Measurements from ENCODE around the gene GRIK2.

The GRIK2 gene

DNA sequence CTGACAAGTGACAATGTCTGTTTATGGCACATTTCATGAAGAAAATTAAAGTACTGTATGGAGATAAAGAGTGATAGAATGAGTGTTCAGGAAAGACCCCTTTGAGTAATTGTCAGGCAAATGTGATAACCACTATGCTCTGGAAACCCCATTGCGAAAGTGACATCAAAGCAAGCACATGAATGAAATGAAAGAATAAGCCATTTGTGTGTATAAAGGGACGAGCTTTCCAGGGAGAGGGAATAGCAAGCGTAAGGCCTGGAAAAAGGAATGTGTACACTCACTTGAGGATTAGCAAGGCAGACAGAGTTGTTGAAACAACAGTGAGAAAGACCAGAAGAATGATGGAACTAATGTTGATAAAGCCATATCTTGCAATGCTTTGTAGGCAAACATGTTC, 490.0 kb downstream of the GRIK2 start:
- DNase-seq (ENCODE audit: low read depth), result no peak

DNA sequence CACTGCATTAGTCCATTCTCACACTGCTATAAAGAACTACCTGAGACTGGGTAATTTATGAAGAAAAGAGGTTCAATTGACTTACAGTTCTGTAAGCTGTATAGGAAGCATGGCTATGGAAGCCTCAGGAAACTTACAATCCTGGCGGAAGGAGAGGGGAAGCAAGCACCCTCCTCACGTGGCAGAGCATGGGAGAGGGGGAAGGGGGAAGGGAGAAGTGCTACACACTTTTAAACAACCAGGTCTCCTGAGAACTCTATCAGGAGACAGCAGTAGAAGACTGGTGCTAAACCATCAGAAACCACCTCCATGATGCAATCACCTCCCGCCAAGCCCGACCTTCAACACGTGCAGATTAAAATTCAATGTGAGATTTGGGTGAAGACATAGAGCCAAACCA, 494.0 kb downstream of the GRIK2 start:
- no peak for DNase-seq (ENCODE audit: low read depth)

DNA sequence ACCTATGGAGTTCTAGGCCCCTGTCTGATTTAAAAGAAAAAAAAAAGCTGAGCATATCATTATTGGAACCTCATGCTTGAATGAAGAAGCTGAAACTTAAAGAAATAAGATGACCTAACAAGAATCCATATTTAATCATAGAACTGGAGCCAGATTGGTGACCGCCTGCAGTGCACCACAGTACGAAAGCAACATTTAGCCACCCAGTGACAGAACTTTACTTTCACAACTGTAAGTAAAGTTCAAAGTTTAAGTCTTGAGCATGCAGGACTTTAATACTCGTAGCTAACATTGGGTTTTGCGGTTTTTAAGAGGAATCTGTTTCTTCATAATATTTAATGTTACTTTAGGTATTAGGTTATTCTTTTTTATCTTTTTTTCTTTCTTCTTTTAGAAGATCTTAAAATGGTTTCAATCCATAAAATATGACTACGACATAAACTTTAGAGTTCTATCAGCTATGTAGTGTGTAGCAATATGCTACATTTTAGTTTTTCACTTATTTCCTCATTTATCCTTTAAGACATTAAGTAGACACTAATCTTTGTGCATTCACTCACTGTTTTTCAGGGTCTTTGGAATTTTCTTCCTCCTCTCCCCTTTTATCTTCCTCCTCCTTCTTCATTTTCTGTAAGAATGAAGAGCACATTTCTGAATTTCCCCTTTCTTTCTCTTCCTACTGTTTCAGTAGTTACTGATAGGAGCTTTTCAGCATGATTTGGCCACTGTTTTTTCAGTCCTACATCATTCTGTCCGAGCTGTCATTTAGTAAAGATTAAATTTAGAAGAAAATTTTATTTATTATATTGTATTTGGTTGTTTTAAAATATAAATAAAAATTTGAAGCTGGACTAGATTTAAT, 514.1 kb downstream of the GRIK2 start:
- DNase-seq (ENCODE audit: low read depth), result no peak

DNA sequence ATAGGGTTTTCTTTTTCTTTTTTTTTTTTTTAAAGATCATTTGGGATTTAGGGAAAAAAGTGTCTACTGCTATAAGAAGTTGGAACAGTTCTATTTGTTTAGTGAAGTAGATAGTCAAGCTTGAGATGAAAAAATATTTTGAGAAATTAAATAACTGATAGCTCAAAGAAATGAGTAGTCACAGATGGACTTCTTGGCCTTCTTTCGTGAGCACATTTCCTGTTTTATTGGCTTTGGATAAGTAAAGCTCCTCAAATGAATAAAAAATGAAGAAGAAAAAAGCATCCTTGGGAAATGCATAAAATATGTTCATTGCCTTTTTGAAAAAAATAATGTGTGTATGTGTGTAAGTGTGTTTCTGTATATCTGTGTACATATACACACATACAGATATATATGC, 515.9 kb downstream of the GRIK2 start:
- no peak for DNase-seq (ENCODE audit: low read depth)

DNA sequence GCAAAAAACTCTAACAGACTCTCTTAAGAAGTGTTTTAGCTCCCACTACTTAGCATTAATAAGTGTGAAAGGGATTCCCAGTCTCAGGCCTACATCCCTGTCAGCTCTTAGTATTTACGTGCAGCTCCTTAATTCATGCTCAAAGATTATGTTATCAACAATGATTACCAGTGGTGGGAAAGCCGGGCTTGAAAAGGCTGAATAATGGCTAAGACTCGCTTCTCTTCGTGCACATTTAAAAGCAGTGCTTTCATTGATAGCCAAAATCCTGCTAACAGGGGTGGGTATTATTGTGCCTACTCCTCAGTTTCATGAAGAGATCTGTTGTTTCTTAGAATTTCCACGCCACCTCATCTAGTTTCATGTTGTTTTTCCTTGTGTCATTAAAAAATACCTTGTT, 518.8 kb downstream of the GRIK2 start:
- no peak for DNase-seq (ENCODE audit: low read depth)

DNA sequence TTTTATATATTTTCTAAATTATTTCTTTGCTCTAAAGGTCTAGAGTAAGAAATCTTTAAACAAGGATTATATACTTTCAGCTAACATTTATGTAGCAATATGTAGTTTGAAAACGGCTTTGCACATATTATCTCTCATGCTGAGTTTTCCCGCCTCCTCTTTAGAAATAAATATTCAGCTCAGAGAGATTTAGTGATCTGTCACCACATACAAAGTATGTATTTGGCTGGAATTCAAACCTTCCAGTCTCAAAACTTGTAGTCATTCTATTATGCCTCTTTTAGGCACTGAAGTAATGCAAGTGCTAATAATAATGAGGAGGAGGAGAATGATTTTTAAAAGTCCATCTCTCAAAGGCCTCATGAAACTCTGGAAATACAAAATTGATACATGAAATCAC, 525.0 kb downstream of the GRIK2 start:
- no peak for DNase-seq (ENCODE audit: low read depth)

DNA sequence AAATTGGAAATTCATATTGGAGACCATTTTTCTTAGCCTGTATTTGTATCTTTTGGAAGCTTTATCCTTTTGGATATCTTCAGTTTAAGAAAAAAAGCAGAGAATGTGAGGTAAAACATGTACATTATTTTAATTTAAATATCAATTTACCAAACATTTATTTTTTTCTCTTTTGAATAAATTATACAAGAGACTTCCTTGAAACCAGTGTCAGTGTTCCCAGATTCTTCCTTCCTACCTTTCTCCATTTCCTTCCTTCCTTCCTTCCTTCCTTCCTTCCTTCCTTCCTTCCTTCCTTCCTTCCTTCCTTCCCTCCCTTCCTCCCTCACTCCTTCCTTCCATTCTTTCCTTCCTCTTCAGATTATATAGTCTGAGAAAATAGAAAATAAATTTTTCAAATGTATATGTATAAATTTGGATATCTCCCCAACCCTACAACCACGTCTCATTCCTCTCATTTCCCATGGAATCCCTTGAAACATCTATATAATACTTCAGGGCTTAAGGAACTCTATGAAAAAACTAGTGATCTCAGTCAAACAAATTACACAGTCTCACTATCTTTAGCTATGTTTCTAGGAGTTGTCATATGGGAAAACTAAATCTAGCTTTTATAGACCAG, 528.4 kb downstream of the GRIK2 start:
- no peak for DNase-seq (ENCODE audit: low read depth)

DNA sequence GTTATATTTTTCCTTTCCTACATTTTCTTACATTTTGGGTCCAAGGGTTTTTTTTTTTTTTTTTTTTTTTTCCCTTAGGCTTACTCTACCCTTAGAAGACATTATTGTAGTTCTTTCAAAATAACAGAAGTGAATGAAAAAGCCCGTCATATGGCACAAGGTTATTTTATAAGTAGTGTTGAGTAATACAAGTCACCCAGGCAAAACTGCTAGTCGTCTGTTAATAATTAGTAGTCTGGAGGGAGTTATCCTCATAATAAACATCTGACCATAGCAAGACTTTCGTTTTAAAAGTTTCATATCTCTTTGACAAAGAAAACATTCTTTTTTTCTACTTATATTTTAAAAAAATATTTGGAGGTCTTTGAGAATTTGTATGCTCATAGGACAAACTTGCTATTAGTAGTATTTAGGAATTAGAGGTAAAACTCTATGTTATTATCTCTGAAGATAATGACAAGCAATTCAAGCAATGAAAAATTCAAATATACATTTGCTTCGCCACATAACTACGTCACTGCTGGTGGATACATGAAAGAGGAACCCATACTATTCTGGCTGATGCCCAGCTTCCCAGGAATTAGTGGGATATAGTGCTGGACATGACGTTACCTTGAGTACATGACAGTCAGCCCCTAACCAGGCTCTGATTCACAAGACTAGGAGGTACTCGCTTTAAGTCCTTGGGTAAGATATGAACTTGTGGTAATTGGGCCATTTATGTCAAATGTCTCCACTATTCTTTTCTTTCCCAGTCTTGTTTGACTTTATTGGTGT, 532.8 kb downstream of the GRIK2 start:
- DNase-seq (ENCODE audit: low read depth), result no peak

DNA sequence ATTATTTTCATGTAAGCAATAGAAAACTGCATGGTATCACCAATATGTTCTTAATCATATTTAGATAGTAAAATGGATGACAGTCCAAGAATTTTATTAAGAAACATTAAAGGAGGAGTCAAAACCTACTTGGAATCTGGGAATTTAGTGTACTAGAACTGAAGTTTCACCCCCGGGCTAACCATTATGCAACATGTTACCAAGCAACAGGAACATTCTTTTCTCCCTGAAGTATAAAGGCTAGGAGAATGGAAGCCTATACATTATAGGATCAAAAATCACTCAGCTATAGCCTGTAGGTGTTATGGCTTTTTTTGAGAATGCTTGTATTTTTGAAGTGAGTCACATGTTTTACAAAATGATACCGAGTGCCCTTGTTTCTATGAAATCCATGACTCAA, 538.3 kb downstream of the GRIK2 start:
- no peak for DNase-seq (ENCODE audit: low read depth)

DNA sequence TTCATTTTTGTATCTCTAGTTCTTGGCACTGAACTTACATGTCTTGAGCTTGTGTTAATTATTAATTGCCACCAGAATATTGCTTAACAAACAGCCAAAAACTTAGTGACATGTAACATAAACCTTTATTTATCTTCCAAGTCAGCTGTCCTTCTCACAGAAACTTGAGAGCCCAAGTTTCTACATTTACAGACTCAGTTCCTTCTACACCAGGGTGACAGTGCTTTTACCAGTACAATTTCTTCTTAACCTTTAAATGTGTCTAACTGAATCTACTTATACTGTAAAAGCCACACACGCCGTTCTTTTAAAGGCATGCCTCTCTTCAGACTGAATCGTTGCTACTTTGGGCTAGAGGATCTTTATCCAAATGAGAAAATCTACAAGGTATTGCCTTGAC, 539.2 kb downstream of the GRIK2 start:
- no peak for DNase-seq (ENCODE audit: low read depth)

DNA sequence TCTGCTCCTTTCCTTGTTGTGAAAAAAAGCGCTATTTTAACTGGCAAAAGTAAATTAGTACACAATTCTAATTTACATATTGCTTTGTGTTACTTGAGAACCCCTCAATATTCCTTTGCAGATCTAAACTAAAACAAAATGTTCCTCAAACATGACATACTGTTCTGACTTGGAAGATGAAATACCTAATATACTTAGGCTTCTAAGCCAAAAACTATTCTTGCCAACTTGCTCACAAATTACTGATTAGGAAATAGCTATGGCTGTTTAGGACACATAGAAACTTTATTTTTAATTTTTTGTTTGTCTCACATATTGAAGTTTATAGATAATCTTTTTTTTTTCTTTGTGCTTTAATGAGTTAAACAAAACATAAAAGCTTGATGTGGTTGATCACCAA, 542.2 kb downstream of the GRIK2 start:
- DNase-seq (ENCODE audit: low read depth), result no peak

DNA sequence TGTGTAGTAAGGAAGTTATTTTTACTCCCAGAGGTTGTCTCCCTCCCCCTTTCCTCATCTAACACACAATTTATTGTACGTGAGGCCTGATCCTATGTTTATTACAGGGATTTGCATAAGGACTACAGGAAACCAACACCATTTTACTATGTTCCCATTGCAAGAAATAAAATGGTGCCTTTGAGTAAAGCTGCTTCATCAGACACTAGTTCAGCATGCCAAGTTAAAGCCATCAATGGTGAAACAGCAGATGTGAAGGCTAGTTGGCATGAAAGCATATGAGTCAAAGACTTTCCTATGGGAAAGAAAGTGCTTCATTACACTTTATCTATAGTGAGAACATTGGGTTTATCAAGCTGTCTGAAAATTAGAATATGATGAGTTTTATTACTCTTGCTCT, 543.0 kb downstream of the GRIK2 start:
- DNase-seq (ENCODE audit: low read depth), result no peak

DNA sequence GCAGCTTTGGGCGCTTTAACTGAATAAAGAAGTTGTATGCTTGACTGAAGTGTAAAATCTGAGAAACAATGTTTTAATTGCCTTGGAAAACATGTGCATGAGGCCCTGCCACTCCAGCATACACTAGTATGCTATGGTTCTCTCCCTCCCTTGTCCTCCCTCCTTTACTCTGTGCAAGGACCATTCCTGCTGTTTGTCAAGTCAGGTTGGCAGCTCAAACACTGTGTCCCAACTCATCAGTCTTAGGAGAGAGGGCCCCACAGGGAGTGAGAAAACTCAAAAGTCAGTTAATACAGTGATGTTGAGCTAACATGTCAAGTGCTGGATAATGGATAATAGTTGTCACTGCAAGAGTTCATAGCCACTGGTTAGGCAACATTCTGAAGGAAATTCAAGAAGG, 543.6 kb downstream of the GRIK2 start:
- DNase-seq (ENCODE audit: low read depth), result no peak

DNA sequence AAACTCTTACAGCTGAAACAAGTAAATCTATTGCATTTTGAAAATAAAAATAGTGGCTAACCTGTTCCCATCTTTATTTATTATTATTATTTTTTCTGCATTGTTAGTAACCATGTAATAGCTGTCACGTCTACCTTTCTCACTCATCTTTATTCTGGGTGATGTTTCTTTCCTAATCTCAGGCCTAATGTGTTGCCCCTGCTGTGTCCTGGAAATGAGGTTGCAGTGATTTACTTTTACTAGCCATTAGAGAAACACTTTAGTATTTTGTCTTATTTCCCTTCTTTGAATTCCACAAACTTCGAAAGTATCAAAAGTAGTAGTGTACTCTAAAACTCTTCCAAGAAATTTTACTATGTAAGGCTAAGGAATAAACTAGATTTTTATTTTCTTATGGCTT, 546.9 kb downstream of the GRIK2 start:
- DNase-seq (ENCODE audit: low read depth), result no peak

DNA sequence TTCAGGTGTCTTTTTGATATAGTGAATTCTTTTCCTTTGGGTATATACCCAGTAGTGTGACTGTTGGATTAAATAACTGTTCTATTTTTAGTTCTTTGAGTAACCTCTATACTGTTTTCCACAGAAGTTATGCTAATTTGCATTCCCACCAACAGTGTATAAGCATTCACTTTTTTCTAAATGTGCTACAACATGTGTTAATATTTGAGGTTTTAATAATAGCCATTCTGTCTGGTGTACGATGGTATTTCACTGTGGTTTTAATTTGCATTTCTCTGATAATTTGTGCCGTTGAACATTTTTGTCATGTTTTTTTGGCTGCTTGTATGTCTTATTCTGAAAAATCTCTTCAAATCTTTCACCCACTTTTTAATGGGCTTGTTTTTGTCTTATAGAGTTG, 563.5 kb downstream of the GRIK2 start:
- DNase-seq (ENCODE audit: low read depth), result no peak

DNA sequence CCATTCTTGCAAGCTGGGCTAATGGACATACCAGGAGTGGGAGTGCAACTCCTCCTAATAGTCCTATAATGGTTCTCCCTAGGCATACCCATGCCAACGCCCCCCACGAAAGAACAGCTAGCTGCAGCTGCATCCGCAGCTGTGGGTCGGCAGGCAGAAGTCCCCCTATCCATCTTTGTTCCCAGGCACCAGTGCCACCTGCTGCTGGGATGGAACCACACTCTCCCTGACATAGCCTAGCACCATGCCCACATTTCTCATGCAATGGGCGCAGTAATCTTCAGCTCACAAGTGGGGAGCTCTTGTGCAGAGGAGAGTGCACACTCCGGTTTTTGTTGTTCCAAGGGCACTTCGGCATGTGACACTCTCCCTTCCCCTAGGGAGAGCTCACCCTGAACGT, 567.8 kb downstream of the GRIK2 start:
- DNase-seq (ENCODE audit: low read depth), result no peak

DNA sequence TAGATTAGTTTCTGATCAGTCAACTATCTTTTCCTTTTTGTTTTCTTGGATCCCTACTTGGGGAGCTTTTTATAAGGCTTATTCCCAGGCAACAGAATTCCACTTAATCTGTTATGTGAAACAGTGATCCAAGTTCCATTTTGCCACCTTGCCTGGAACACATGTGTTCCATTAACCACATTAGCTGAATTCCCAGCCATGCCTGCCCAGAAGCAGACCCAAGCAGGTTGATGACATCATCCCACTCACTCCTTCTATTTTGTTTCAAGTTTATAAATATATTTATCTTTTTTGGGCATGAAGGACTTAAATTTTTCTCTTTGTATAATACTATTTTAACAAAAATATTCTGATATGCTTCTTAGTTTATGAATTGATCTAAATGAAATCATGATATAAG, 587.4 kb downstream of the GRIK2 start:
- no peak for DNase-seq (ENCODE audit: low read depth)

DNA sequence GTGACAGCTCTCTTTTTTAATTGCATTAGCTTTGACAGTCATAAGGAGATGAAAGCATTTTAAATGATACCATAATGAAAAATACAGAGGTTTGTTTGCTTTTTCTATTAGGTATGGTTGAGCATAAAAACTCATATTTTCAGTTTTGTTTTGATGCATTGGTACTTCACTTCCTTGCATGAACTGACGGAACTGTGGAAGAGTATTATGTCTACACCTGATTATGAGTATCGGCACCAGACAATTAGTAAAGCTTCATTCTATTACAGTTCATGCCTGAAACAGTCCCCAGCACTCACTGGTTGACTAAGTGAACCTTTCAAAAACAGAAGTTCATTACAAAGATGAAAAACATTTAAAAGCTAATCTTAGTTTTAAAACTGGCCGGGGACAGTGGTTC, 593.0 kb downstream of the GRIK2 start:
- no peak for DNase-seq (ENCODE audit: low read depth)

DNA sequence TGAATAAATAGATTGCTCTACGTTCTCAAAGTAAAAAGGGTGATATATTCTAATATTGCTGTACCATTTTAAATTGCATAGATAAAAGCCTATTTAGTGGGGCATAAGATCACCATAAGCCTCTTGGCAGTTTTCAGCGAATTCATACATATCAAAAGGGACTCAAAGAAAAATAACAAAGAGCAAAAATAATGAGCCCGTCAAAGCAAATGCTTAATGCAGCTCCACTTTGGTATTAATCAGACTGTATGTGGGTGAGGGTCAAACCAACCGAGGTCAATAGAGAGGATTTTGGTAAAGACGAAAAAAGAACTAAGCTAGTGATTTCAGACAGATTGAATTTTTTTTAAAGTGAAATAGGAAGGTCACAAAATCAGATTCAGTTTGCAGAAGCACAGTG, 598.8 kb downstream of the GRIK2 start:
- no peak for DNase-seq (ENCODE audit: low read depth)

DNA sequence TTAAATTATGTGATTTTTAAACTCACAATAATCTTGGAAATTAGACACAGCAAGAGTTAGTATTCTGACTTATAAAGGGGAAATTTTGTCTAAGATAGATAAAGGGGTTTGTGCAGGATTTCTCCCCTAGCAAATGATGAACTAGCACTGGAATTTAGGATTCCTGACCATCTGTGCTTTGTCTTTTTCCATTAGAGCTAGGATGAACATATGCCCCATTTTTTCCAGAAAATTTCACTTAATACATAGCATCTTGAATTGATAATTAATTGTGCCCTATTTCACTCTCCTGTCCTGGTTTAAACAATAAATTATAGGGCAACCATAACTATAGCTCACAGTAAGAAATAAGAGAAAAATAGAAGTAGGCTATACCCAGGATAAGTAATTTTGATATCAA, 601.0 kb downstream of the GRIK2 start:
- no peak for DNase-seq (ENCODE audit: low read depth)

DNA sequence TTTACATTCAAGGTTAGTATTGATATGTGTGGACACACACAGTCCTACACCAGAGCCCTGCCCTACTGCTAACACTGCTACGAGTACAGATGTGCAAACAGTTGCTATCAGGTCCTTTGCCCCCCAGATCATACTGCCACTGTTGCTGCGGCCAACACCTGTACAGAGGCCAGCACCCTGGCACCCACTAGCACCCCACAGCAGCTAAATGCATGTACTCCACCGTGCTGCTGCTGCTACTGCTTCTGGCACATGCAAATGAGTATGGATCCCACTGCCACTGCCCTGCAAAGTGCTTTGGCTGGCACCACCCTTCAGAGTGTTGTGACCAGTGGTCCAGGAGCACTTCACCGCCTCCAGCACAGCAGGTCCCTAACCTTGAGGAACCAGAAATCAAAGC, 621.9 kb downstream of the GRIK2 start:
- DNase-seq (ENCODE audit: low read depth), result no peak

DNA sequence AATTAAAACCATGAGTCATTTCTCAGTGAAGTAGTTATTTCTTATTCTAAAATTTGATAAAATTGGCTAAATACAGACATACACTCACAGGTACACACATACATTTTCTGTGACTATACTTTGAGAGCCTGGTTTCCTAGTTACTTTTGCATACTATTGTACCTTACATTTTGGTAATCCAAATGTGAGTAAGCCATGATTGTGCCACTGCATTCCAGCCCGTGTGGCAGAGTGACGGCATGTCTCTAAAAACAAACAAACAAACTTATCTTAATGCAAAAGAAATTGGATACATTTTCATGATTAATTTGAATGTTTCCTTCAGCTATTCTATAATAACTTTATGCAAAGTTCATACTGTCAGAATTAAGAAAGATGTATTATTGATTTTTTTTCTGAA, 628.8 kb downstream of the GRIK2 start:
- no peak for DNase-seq (ENCODE audit: low read depth)

DNA sequence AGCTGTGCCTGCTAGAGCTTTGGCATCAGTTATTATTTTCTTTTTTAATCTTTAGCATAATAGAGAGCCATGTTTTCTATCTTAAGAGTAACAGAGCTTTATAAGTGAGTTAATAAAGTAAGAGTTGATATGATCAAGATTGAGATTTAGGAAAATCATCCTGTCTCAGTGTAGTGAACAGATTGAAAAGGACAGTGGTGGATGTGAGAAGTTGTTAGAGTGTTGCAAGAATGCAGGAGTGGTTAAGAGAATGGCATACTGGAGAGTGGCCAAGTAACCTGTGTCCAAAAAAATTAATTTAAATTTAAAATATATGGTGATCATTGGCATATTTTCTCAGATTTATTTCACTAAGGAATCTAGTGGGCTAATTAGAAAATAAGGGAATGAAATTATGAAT, 629.3 kb downstream of the GRIK2 start:
- DNase-seq (ENCODE audit: low read depth), result no peak

Data from HS-27A (cell line).